ENCODE results near the gene SLAIN1.

DNA sequence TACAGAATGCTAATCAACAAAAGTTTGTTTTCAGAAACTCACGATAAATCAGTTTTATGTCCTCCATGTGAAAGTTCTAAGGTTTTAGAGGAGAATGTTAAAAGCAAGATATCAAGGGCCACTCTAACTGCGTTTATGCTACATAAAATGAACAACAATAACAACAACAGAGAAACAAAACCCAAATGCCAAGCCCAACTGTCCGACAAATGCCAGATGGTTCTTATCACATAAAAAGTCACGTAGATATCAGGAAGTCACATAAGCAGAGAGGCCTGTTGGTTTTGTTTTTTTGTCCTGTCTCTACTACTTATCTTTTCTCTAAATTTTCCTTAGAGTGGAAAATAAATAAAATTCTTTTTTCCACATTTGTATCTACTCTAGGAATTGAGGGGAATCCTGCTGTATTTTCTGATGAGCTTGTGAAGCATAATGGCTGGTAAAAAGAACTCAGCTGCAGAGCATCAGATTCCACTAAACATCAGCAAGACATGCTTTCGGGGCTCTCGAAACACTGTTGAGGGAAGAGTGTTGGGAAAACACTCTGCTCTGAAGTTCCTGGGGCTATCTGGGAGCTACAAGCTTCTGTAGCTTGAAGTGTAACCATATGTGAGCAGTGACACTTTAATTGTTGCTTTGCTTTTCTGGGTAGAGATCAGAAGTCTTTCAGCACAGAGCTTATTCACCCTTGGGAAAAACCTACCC is 110.1 kb downstream of the SLAIN1 start:
- TF ChIP-seq, protein P1, sequence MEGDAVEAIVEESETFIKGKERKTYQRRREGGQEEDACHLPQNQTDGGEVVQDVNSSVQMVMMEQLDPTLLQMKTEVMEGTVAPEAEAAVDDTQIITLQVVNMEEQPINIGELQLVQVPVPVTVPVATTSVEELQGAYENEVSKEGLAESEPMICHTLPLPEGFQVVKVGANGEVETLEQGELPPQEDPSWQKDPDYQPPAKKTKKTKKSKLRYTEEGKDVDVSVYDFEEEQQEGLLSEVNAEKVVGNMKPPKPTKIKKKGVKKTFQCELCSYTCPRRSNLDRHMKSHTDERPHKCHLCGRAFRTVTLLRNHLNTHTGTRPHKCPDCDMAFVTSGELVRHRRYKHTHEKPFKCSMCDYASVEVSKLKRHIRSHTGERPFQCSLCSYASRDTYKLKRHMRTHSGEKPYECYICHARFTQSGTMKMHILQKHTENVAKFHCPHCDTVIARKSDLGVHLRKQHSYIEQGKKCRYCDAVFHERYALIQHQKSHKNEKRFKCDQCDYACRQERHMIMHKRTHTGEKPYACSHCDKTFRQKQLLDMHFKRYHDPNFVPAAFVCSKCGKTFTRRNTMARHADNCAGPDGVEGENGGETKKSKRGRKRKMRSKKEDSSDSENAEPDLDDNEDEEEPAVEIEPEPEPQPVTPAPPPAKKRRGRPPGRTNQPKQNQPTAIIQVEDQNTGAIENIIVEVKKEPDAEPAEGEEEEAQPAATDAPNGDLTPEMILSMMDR (IDR thresholded peaks at IDR 0.05) = no peak
- TF ChIP-seq POLR2A (IDR thresholded peaks at IDR 0.05) = no peak
